IPS DF 4.7 (cell line): ENCODE results near the gene UBE2I.

ENCODE experiments used
- DNase-seq: peaks from one replicate; pipeline ENCODE4 v3.0.0-alpha.2; 2013; ENCODE audit warnings: low spot score; ENCODE audit errors: extremely low read depth

UBE2I gene

DNA sequence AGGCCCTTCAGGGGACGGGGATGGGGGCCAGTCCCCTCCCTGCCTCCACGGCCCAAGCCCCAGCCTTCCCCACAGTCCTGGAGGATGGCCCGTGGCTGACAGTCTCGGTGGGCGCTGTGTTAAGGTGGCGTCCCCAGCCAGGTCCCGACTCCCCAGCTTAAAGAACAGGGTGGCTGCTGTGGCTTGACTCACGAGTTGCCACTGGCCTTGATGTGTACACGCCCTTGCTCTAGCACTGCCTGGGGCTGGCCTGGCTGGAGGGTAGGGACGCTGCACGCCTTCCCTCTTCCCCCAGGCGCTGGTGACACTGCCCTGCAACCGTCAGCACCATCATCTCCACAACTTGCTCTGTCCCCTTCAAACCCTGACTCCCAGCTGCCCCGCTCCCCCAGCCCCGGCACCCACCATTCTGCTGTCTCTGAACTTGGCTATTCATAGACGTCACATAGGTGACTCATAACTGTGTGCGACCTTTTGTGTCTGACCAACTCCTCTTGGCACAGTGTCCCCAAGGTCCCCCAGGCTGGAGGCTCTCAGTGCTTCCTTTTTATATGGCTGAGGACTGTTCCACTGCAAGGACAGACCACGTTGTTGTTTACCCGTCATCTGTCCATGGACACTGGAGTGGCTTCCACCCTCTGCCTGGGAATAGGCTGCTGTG is 48.6 kb downstream of the UBE2I start:
- DNase-seq = no peak

- no peak for DNase-seq
Observed at GRCh38 chr16:1361685-1362360, 52.4 kb downstream of the UBE2I start.

DNA sequence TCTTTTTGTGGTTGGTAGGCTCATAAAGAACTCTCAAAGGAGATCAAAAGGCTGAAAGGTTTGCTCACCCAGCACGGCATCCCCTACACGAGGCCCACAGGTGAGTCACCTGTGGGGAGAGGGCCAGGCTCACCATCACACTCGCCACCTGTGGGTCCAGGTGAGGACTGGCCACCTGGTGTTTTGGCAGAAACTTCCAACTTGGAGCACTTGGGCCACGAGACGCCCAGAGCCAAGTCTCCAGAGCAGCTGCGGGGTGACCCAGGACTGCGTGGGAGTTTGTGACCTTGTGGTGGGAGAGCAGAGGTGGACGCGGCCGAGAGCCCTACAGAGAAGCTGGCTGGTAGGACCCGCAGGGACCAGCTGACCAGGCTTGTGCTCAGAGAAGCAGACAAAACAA is 53.4 kb downstream of the UBE2I start:
- DNase-seq = no peak

- no peak for DNase-seq
Observed at GRCh38 chr16:1363501-1364041, 54.1 kb downstream of the UBE2I start.

GRCh38 chr16:1364510-1364909 is 55.1 kb downstream of the UBE2I start:
- no peak for DNase-seq

DNA sequence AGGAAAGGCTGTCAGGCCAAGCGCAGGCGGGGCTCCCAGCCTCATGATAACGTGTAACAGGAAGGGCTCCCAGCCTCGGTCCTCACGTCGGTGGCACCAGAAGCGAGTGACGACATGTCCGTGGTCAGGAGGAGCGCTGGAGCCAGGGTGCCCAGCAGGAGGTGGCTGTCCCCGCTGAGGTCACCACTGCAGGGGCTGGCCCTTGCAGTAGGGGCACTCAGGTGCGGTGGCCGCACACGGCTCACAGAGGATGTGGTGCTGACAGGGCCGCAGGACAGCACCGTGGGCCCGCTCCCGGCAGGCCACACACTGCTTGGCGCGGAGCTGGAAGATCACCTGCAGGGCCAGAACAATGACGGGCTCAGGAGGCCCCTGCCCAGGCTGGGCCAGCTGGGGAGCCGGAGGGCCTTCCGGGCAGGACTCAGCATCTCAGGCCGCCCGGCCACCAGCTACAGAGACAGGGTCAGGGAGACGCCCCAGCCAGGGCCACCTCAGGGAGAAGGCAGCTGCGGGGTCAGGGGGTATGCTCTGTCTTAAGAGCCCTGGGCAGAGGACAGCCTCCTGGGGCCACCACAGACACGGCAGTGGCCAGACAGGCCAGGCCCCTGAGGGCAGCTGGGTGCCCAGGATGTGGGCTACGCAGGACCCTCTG is 56.8 kb downstream of the UBE2I start:
- no peak for DNase-seq

DNA sequence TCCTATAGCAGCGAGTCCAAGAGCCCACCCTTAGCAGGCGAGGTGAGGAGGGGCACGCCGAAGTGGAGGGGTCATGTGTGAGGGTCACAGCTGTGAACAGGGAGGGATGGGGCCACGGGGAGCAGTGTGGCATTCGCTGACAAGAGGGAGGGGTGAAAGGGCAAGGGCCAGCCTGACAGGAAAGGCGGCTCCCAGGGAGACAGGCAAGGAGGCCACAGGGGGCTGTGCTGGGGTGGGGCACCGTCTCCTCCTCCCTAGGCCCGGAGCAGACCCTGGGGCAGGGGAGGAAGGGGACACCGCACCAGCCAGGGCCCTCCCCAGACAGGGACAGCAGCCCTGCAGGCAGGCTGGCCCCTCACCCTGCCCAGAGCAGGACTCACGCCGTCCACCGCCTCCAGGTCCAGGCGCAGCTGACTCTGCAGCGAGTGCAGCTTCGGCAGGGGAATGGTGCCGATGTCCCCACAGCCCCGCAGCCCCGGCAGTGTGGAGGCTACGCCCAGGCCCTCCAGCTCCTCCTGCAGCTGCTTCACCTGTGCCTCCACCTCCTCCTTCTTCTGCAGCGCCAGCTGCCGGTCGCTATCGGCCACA is 57.4 kb downstream of the UBE2I start:
- no peak for DNase-seq

DNA sequence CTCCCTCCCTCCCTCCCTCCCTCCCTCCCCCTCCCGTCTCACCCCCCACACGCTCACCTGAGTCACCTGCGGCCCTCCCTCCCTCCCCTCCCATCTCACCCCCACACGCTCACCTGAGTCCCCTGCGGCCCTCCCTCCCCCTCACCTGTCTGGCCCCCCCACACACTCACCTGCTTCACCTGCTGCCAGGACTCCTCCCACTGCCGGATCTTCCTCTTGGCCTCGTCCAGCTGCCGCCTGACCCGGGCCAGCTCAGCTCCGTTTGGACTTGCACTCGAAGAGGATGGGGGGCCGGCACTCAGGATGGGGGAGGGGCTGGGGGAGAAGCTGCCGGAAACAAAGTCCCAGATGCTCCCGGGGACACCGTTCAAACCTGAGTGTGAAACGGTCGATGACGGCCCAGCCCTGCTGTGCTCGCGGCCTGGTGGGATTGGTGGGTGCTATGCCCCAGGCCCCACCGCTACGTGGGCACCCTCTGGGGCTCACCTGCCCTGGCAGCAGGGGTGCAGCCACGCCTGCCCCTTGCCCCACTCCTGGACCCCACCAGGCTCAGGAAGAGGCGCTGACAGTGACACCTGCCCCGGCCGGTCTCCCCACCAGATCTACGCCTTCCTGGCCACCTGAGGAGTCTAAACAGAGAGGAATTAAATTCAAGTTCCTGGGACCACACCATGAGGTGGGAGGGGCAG is 58.2 kb downstream of the UBE2I start:
- DNase-seq = no peak

DNA sequence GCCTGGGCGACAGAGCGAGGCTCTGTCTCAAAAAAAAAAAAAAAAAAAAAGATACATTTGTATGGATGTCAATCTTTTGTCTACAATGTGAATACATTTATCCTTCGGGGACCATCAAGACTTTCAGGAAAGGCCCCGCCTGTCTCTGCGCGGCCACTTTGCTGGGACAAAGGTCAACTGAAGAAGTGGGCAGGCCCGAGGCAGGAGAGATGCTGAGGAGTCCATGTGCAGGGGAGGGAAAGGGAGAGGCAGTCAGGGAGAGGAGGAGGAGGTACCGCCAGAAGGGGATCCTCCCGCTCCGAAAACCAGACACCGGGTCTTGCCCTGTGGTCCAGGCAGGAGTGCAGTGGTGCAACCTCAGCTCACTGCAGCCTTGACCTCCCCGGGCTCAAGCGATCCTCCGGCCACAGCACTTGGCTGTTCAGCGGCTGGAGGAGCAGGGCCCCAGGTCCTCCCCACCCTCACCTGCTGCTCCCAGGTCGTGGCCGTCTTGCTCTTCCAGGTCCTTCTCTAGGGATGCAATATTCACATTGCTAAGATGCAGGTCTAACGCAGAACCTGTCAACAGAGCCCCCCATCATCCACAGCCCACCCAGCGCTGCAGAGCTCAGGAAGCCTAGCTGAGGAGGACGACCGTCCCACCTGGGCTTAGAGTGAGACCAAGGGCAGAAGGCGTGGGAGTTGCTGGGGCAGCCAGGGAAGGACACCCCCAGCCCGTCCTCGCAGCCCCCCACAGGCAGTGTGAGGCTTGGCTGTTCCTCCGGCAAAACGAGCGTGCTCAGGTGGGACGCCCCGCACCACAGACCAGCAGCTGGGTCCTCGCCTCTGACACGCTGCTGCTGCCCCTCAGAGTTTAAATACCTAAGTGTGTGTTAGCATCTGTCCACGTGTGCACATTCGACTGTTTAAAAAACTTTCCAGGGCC is 61.9 kb downstream of the UBE2I start:
- DNase-seq = no peak

GRCh38 chr16:1372292-1372950 is 63.0 kb downstream of the UBE2I start:
- DNase-seq = no peak

- DNase-seq = no peak
Observed at GRCh38 chr16:1374418-1375297, 65.2 kb downstream of the UBE2I start.

DNA sequence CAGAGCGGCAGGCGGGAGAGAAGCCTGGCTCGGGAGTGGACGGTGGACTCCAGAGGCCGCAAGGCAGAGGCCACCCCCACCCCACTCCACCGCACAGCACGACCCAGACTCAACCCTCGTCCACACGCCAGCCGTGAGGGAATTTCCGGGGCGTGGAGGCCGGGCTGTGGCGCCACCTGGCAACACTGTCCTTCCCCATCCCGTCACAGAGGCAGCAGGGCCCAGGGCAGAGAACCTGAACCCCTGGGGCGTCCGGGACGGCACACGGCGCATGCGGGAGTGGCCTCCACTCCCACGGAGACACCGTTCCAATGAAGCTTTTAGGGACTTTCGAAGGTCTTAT is 65.8 kb downstream of the UBE2I start:
- DNase-seq = no peak

DNA sequence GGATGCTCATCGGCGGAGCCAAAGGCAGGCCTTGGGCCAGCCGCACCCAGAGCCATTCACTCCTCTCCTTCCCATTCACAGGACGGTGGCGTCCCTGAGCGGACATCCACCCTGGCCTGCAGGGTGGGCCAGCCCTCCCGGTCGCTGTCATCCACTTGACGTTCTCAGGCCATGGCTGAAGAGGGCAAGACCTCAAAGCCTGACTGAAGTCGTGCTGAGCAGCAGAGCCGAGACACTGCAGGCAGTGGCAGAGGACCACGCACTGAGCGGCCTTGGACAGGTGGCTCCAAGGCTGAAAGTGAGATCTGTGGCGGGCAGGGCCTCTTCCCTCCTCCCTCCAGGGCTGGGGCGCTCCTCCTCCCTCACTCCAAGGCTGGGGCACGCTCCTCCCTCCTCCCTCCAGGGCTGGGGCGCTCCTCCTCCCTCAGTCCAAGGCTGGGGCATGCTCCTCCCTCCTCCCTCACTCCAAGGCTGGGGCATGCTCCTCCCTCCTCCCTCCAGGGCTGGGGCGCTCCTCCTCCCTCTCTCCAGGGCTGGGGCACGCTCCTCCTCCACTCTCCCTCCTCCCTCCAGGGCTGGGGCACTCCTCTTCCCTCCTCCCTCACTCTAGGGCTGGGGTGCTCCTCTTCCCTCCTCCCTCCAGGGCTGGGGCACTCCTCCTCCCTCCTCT is 66.4 kb downstream of the UBE2I start:
- DNase-seq = no peak
